Renal cortical epithelial cell (primary cell): ENCODE results near the gene TECR. TPM values are rescaled to one million over a fixed set of nuclear protein-coding genes. Genes with fewer than 3 reads are reported as not detected.

ENCODE experiments used
- DNase-seq: peaks from one replicate; pipeline ENCODE4 v3.0.0-alpha.2; 2011; ENCODE audit warnings: low read depth
- total RNA-seq: library from RNA; depleted of rRNA; stranded (reverse); fragments of >200 nt; gene quantifications from 2 replicates; pipeline ENCODE4 v1.2.3, GENCODE V29; 2014

Gene TECR
- total RNA-seq, 1 donor from 2014 or later: 33.4 TPM

- peak; percentile 70 for DNase-seq
Measured at GRCh38 chr19:14507704-14508542, 21.5 kb upstream of the TECR start.

DNA sequence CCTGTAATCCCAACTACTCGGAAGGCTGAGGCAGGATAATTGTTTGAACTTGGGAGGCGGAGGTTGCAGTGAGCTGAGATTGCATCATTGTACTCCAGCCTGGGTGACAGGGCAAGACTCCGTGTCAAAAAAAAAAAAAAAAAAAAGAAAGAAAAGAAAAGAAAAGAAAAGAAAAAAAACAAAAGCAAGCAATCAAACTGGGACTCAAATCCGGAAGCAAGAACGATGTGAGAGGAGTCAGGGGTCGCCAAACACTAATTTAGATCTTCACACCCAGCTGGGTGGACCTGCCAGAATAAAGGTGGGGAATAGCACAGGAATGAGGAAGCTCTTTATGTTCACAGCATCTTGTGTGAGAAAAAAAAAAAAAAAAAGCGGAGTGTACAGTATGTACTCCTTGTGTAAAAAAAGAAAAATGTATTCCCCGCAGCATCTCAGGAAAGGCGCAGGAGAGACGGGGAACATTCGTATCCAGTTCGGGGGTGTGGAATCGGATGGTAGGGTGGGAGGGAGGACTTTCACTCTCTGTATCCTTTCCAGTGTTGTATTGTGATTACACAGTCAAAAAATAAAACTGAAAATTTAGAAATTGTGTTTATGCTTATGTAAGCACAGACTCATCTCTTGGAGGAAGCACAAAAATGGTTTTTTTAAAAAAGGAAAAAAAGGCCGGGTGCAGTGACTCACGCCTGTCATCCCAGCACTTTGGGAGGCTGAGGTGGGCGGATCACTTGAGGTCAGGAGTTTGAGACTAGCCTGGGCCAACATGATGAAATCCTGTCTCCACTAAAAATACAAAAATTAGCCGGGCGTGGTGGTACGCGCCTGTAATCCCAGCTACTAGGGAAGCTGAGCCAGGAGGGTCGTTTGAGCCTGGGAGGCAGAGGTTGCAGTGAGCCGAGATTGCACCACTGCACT, 18.8 kb upstream of the TECR start:
- DNase-seq: no peak

- no peak for DNase-seq
Measured at GRCh38 chr19:14511229-14511593, 18.2 kb upstream of the TECR start.

- no peak for DNase-seq
Measured at GRCh38 chr19:14512406-14512961, 16.9 kb upstream of the TECR start.

DNA sequence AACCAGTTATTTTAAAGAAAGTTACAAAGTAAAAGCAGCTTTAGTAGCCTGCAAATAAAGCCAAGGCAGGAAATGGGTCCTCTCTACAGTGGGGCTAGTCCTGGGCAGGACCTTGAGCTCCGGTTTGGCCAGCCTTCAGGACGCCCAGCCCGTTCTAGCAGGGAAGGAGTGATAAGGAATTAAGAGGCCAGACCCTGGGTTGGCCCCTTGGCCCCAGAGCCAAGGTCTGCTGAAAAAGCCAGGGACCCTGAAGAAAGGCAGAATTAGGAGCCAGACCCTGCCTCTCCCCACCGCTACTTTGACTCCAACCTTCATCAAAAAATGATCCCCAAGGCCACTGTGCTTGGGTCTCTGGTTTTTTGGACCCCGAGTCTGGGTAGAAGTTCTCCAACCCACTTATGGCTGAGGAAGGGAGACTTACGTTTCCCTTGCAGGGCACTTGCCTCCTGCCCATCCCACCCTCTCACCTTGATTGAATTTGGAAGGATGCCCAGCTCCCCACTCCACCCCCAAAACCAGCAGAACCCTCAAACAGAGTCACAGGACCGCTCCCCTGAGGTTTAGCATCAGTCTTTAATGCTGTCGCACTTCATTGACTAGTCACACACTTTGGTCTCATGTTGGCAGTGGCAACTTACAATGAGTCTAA, 15.1 kb upstream of the TECR start:
- DNase-seq: no peak

- DNase-seq: no peak
Measured at GRCh38 chr19:14515501-14516047, 13.8 kb upstream of the TECR start.

- no peak for DNase-seq
Measured at GRCh38 chr19:14516048-14516534, 13.3 kb upstream of the TECR start.

- DNase-seq: no peak
Measured at GRCh38 chr19:14516746-14517438, 12.5 kb upstream of the TECR start.

- DNase-seq: no peak
Measured at GRCh38 chr19:14517446-14517839, 12.0 kb upstream of the TECR start.

DNA sequence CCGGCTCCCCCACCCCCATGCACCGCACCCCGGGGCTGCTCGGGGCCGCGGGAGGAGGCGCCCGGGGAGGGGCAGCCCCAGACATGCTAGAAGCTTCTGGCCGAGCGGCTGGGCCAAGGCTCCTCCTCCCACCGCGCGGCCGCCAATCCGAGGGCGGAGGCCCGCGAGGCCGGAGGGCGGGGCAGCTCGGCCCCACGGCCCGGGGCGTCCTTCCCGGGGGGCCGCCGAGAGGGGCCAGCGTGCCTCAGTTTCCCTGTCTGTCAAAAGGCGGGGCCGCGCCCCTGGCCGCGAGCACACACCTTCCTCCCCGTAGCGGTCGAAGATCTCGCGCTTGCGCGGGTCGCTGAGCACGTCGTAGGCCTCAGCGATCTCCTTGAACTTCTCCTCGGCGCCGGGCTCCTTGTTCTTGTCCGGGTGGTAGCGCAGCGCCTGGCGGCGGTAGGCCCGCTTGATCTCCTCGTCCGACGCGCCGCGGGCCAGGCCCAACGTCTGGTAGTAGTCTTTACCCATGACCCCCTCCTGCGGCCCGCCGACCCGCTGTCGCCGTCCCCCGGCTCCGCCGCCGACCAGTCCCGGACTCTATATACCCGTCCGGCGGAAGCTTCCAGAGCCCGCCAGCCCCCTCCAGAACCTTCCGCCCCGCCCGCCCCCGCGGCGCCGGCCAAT, 11.4 kb upstream of the TECR start, which contains the start of gene DNAJB1:
Gene DNAJB1 (minus strand): TSS at position 558 of the 666 bp plus-strand sequence. CDS start 48 bp downstream, at position 510.
- DNase-seq: no peak

DNA sequence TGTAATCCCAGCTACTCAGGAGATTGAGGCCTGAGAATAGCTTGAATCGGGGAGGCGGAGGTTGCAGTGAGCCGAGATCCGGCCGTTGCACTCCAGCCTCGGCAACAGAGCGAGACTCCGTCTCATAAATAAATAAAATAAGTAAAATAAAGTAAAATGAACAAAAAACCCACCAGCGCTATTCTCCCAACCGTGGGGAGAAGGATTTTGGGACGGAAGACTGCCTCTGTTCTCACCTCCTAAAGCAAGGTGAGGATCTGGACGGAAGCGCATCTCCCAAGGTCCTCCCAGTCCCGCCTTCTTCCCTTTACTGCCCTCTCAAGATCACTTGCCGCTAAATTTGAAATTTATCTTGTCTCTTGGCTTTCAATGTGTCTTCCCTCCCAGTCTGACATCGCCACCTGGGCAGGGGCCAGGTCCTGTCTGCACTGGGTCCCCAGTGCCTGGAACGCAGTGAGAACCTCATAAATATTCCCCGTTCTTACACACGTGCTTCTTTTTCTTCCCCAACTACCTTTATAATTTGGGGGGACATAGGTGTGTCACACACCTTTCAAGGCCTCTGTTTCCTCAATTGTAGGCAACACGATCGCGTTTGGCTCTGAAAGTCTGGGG, 10.0 kb upstream of the TECR start:
- DNase-seq: no peak

DNA sequence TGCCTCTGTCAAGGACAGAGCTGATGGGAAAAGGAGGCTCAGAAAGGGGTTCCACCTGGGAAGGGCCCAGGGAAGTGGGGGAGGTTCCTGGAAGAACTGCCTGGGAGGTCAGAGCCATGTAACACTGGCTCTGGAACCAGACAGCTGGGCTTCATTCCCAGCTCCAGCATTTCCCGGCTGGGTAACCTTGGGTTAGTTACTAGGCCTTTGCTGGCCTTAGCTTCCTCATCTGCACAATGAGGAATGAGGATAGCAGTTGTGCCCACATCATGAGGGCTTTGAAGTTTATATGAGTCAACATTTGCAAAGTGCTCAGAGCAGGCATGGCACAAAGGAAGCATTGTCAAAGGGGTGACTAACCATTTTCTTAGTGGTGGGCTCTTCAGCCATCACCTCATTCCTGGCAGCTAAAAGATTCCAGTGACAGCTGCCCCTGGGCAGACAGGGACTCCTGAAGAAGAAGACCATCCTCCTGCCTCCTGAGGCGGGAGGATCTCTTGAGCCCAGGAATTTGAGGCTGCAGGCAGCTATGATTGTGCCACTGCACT, 9.5 kb upstream of the TECR start:
- peak; percentile 97 for DNase-seq

GRCh38 chr19:14520543-14520942, 8.9 kb upstream of the TECR start:
- DNase-seq: no peak

GRCh38 chr19:14525729-14526128, 3.7 kb upstream of the TECR start:
- DNase-seq: no peak

- no peak for DNase-seq
Measured at GRCh38 chr19:14526423-14526822, 3.0 kb upstream of the TECR start.

- no peak for DNase-seq
Measured at GRCh38 chr19:14528419-14529253, 758 bp upstream of the TECR start.

DNA sequence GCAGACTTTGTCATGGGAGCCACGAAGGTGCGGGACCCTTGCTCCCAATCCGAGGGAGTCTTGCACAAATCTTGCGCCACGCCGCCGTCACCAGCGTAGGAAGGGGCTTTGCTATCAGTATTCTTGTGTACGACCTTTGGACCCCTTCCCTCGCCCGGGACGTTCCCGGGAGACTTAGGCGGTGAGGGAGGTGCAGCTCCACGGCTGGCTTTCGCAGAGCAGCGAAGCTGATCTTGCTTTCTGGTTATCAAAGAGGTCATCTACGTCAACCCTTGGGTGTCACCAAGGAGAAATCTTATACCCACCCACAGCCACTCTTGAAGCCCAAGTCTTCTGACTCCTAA, 583 bp downstream of the TECR start:
- no peak for DNase-seq

- no peak for DNase-seq
Measured at GRCh38 chr19:14530506-14530905, 1.1 kb downstream of the TECR start.

GRCh38 chr19:14533450-14533849, 4.1 kb downstream of the TECR start:
- no peak for DNase-seq
